GM15510 (cell line): ENCODE measurements around the gene PCDH19.

Experiments
- POLR2A ChIP-seq: IDR thresholded peaks from 3 replicates; pipeline ENCODE4 v1.6.1; 2011; ENCODE audit warnings: borderline replicate concordance; ENCODE audit not compliant: insufficient read length; ENCODE audit errors: extremely low read depth

The PCDH19 gene

GRCh38 chrX:100363896-100364295 lies 46.2 kb downstream of the PCDH19 start:
- TF ChIP-seq POLR2A: no peak

GRCh38 chrX:100358766-100359165 lies 51.3 kb downstream of the PCDH19 start:
- no peak for TF ChIP-seq POLR2A

GRCh38 chrX:100356351-100356896 lies 53.6 kb downstream of the PCDH19 start:
- no peak for TF ChIP-seq POLR2A

- TF ChIP-seq POLR2A: no peak
Measured at GRCh38 chrX:100355680-100356079, 54.4 kb downstream of the PCDH19 start.

DNA sequence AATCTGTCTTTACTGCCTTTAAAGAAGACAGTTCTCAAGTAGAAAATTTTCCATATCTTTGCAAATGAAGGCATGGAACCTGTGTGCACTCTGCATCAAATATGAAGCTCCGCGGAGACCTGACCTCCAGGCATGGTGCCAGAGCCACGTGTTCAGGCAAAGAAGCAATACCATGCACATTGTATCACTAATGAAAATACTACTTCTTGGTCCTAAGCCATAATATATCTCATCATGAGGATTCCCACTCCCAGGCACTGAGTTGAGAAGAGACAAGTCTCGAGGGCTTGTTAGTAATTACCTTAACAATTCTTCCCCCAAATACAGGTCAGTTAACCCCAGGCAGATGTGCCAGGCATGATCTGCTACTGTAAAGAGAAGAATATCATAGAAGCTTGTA lies 56.7 kb downstream of the PCDH19 start:
- TF ChIP-seq POLR2A: no peak

- TF ChIP-seq POLR2A: no peak
Measured at GRCh38 chrX:100350704-100351489, 59.2 kb downstream of the PCDH19 start.

DNA sequence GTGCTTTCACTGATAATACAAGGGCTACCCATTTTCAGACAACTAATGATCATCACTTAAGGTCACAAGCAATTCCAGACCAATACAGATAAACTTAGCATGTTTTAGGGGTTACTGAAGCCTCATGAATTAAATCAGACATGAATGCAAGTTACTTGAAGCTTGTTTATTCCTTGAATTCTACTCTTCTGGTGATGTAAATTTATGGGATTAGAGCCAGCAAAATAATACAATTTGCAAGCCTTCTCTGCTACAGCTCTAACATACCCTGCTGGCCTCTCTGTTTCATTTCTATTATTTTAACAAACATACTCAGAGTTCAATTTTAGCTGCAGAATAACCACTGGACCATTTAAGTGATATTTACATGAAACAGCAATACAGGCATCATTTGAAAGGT lies 60.7 kb downstream of the PCDH19 start:
- no peak for TF ChIP-seq POLR2A

DNA sequence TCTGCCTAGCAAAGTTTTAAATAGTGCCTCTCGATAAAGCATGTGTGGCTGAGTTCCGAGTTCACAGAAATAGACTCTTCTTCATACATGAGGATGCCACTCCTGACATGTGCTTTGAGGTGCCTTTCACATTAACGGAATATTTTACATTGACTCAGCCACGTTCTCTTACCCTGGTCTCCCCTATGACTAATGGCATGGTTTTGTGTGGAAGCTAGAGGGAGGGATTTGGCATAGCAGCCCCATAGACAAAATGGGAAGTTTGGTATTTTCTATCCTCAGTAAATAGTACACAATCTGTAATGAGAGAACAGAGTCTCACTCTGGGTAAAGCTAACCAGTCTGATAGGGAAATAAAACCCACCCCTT lies 68.9 kb downstream of the PCDH19 start:
- no peak for TF ChIP-seq POLR2A

DNA sequence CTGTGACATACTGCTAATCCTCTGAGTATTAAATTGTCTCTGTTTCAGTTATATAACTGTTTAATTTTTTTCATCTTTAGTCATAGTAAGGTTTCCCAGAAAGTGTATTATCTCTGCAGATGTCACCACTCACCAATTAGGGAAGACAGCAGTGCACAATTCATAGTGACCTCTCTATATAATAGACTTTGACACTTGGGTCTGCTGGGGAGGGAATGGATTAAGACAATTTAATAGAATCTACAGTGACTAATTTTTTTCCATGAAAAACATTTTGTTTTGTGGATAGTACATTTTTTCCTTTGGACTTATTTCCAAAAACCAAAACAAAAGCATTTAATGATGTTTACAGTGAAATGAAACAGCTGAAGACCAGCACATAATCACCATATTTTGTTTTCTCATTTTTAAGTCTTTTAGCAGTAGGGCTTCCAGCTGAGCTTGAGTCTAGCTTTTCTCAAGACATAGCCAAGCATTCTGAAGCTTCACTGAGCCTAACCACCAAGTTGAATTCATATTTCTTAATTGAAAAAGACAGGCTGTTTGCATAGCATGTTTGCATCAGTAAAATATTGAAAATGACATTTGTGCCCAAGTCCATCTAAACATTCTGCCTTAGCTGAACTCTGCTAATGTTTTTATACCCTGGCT lies 69.5 kb downstream of the PCDH19 start:
- TF ChIP-seq POLR2A: no peak

GRCh38 chrX:100328351-100328750 lies 81.7 kb downstream of the PCDH19 start:
- no peak for TF ChIP-seq POLR2A

DNA sequence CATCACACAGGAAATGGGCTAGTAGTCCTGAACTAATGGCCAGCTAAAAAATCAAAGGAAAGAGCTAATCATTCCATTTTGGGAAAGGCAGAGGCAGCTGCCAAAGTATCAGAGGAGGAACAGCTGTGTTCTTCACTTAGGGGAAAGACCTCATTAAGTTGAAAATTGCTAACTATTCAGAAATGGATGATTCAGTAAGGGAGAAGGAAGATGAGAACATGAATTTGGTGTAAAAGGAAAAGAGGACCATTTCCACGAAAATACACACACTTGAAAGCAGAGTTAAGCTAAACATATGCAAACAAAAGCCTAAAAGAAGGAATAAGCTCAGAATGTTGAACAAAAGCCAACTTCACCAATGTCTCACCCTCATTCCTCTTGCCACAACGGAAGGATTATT lies 90.4 kb downstream of the PCDH19 start:
- TF ChIP-seq POLR2A: no peak

DNA sequence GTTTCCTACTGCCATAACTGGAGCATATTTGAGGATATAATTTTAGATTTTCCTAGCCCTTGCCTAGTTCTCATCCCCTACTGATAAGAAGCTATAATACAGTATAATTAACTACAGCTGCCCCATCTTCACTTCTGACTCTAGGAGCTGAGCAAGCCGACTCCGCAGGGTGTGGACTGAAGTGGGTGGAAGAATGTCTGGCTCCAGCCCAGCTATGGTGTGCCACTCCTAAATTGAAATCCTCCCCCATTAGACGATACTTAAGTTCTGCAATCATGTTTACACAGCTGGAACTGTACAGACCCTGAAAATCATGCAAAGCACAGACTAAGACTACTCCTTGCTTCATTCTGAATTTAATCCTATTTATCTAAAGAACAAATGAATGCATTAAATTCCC lies 93.1 kb downstream of the PCDH19 start:
- TF ChIP-seq POLR2A: no peak

DNA sequence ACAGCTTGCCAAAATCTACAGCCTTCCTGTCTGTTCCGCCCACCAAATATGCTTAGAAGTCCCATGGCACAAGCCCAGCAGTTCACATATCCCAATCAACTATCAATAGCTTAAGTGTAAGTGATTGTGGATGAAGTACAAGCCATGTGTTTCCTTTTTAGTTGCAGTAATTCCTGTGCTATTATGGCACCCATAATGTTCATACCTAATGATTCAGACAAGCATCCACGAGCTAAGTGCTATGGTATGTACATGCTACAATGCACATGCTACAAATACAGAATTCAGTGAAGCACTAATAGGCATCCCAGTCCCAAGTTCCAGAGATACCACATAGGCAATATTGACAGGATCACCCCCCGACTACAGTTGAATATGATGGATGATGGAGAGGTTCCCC lies 94.5 kb downstream of the PCDH19 start:
- TF ChIP-seq POLR2A: no peak

DNA sequence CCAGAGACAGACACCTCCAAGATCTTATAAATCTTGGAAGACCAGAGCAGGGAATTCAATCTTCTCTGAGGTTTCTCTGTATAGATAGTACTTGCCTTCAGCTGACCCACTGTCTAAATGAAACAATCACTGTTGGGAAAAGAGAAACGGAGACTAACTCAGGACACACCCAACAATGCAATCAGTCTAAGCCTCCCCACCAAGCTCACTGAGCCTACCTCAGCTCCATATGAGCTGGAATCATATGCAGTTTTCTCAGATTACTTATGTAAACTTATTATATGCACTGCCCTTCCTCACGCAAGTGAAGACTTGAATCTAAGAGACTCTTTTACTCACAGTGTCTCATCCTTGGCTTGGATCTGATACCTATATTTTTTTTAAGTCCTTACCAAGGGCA lies 110.5 kb downstream of the PCDH19 start:
- TF ChIP-seq POLR2A: no peak

- TF ChIP-seq POLR2A: no peak
Measured at GRCh38 chrX:100297728-100298127, 112.3 kb downstream of the PCDH19 start.
